ENCODE results near the gene ZNF496.

The ZNF496 gene

DNA sequence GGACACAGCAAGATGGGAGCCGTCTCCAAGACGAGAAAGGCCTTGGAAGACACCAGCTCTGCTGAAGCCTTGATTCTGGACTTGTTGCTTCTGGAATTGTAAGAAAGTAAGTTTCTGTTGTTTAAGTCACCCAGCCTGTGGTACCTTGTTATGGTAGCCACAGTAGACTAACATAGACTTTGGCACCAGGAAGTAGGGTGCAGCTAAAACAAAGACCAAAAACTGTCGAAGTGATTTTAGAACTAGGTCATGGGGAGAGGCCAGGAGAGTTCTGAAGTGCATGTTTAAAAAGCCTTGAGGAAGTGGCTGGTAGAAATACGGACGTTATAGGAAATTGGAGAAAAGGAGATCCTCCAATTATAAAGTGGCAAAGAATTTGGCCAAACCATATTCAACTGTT, 28.5 kb downstream of the ZNF496 start:
- Histone ChIP-seq H3K4me3 (ENCODE audit: low read depth, low read length) (no peak overlapping the region), H3K36me3 (replicated peaks) (peaks cover 52% of the 10 kb centered on the region), H3K27me3 (replicated peaks) (no peaks in the 10 kb centered on the region), H3K27ac (no peak overlapping the region)
- in situ Hi-C loops (cut with HindIII; ENCODE audit: low pct_ligation_motif_present, low sequenced_read_pairs) = no loop called here
- DNase-seq = no peak
- TF ChIP-seq CTCF (IDR thresholded peaks at IDR 0.05; ENCODE audit: low read depth, low read length, missing control alignments) = no peak

GRCh38 chr1:247301176-247301540, 30.5 kb downstream of the ZNF496 start:
- Histone ChIP-seq H3K36me3 (replicated peaks) (peaks cover 39% of the 10 kb centered on the region), H3K27me3 (replicated peaks) (no peaks in the 10 kb centered on the region), H3K27ac (no peak overlapping the region), H3K4me3 (ENCODE audit: low read depth, low read length) (no peak overlapping the region)
- no peak for TF ChIP-seq CTCF (IDR thresholded peaks at IDR 0.05; ENCODE audit: low read depth, low read length, missing control alignments)
- DNase-seq = no peak
- in situ Hi-C loops (cut with HindIII; ENCODE audit: low pct_ligation_motif_present, low sequenced_read_pairs) = no loop called here

GRCh38 chr1:247300491-247301175, 31.0 kb downstream of the ZNF496 start:
- Histone ChIP-seq H3K27me3 (replicated peaks) (no peaks in the 10 kb centered on the region), H3K4me3 (ENCODE audit: low read depth, low read length) (no peak overlapping the region), H3K27ac (no peak overlapping the region), H3K36me3 (replicated peaks) (peaks cover 39% of the 10 kb centered on the region)
- no peak for TF ChIP-seq CTCF (IDR thresholded peaks at IDR 0.05; ENCODE audit: low read depth, low read length, missing control alignments)
- in situ Hi-C loops (cut with HindIII; ENCODE audit: low pct_ligation_motif_present, low sequenced_read_pairs) = no loop called here
- no peak for DNase-seq

GRCh38 chr1:247299723-247300381, 31.8 kb downstream of the ZNF496 start:
- no peak overlapping the region for H3K4me3 ChIP-seq (ENCODE audit: low read depth, low read length)
- DNase-seq = no peak
- in situ Hi-C loops (cut with HindIII; ENCODE audit: low pct_ligation_motif_present, low sequenced_read_pairs) = no loop called here
- H3K27ac ChIP-seq = no peak overlapping the region
- no peaks in the 10 kb centered on the region for H3K27me3 ChIP-seq (replicated peaks)
- no peak for TF ChIP-seq CTCF (IDR thresholded peaks at IDR 0.05; ENCODE audit: low read depth, low read length, missing control alignments)
- H3K36me3 ChIP-seq (replicated peaks) = peaks cover 37% of the 10 kb centered on the region

- no peak for TF ChIP-seq CTCF (IDR thresholded peaks at IDR 0.05; ENCODE audit: low read depth, low read length, missing control alignments)
- in situ Hi-C loops (cut with HindIII; ENCODE audit: low pct_ligation_motif_present, low sequenced_read_pairs) = no loop called here
- DNase-seq = no peak
- Histone ChIP-seq H3K4me3 (ENCODE audit: low read depth, low read length) (no peak overlapping the region), H3K36me3 (replicated peaks) (peaks cover 32% of the 10 kb centered on the region), H3K27ac (no peak overlapping the region), H3K27me3 (replicated peaks) (no peaks in the 10 kb centered on the region)
Measured at GRCh38 chr1:247298701-247299100, 33.0 kb downstream of the ZNF496 start.

GRCh38 chr1:247298124-247298481, 33.6 kb downstream of the ZNF496 start:
- Histone ChIP-seq H3K4me3 (ENCODE audit: low read depth, low read length) (no peak overlapping the region), H3K27me3 (replicated peaks) (no peaks in the 10 kb centered on the region), H3K36me3 (replicated peaks) (peaks cover 26% of the 10 kb centered on the region), H3K27ac (no peak overlapping the region)
- TF ChIP-seq CTCF (IDR thresholded peaks at IDR 0.05; ENCODE audit: low read depth, low read length, missing control alignments) = no peak
- in situ Hi-C loops (cut with HindIII; ENCODE audit: low pct_ligation_motif_present, low sequenced_read_pairs) = no loop called here
- DNase-seq = no peak

All from brain microvascular endothelial cell (primary cell).